Stimulated activated CD8-positive, alpha-beta memory T cell treated with anti-CD3 and anti-CD28 coated beads, Interleukin-12 subunit alpha, Interleukin-12 subunit beta, amount 100 ng/mL, for 24 hours (primary cell): ENCODE measurements around the gene CDYL2.
"Not testable (repeated sequence)": the region's sequence is repeated elsewhere in the genome, so short reads cannot be mapped to it uniquely, and the experiment has no call there.

Source experiments
- DNase-seq: peaks from one replicate; pipeline ENCODE4 v3.0.0-alpha.2; 2020; ENCODE audit errors: extremely low read depth

The CDYL2 gene

DNA sequence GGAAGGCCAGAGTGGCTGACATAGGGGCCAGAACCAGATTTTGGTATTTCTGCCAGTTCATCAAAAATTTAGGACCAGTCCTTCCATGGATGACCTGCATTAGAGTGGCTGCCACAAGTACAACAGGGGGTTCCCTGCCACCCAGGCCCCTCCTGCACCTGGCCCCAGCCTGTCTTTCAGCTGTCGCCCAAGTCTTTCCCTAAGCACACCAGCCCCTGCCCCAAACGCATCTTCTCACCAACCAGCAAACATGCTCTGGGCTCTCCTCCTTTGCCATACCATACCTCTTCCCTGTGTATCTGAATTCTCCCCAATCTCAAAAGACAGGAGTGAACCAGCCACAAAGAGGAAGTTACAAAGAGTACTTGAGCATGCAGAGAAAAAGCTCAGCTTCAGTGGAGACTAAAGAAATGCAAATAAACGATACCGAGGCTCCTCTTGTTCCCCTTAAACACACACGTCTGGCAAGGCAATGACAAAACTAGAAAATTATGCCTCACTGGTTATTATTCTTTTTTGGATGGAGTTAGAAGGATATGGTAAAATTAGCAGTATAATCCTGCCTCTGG, 133.0 kb downstream of the CDYL2 start:
- DNase-seq, result no peak

DNA sequence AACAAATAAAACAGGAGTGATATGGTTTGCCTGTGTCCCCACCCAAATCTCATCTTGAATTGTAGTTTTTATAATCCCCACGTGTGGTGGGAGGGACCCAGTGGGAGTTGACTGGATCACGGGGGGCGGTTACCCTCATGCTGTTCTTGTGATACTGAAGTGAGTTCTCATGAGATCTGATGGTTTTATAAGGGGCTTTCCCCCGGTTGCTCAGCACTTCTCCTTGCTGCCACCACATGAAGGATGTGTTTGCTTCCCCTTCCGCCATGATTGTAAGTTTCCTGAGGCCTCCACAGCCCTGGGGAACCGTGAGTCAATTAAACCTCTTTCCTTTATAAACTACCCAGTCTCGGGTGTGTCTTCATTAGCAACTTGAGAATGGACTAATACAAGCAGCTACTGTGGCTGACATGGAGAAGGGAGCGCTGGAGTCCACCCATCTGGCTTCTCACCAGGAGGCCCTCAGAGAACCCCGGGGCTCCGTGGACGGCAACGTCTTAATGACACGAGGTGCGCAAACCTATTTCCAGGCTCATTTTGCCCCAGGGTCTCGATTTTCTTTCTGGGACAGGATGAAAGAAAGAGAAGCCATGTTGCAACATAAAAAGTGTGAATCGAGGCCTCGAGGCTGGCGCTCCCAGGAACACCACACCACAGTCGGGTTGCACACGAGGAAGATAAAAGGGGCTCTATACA, 134.1 kb downstream of the CDYL2 start:
- no peak for DNase-seq

DNA sequence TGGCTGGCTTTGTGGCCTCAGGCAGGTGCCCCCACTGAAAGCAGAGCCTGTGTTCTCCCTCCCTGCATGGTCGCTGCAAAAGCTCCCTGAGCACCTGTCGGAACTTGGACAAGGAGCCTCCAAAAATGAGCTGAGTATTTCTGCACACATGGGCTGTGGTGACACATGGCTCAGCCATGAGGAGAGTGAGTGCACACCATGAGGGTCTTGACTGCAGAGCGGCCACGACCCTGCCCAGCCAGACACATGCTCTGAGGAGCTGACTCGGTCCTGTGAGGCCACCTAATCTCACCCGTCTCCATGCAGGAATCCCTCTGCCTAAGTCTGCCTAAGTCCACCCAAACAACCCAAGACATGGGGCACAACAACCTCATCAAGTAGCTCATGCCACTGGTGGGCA, 134.7 kb downstream of the CDYL2 start:
- no peak for DNase-seq

GRCh38 chr16:80667925-80668324, 136.5 kb downstream of the CDYL2 start:
- DNase-seq, result no peak

DNA sequence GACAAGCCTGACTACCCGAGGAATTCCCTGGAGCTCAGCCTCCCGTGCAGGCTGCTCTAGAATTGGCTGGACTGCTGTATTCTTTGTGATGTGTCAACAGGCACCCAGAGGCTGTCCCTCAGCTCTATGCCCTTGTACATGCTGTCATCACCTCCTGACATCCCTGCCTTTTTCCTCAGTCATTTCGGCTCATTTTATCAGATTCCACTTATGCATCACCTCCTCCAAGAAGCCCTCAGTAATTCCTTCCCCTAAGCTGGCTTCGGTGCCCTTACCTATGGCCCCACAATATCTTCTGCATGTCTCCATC, 137.2 kb downstream of the CDYL2 start:
- no peak for DNase-seq

DNA sequence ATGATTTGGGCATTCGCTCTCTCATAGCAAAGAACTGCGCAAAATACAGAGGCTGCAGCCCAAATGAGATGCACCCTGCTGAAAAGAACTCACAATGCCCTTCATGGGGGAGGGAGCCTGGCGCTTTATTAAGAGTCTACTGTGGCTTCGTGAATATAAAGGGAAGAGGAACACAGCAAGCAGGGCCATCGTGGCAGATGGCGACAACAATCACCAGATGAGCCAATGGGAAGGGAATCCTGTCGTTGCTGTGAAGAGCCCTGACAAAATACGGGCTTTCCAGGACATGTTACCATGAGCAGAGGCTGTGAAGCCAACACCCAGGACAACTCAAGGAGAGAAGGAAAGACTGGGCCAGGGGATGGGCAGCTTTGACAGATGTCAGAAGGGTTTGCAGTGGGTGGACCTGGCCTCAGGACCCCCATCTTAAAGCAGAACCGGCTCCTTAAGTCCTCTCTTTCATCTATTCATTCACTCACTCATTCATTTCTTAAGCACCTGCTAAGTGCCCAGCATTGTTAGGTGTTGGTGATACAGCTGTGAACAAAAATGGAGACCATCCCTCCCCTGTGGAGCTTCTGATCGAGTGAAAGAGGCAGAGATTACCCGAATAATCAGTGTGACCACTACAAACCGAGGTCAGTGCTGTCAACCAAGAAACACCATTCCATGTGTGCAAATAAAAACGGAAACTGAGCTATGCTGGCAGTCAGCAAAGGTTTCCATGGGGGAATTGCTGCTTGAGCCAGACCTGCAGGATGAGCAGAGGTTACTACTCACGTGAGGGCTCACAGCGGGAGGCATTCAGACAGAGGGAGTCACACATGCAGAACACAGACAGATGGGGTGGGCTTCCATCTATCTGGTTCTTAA, 137.8 kb downstream of the CDYL2 start:
- no peak for DNase-seq

GRCh38 chr16:80665356-80665755, 139.0 kb downstream of the CDYL2 start:
- no peak for DNase-seq

DNA sequence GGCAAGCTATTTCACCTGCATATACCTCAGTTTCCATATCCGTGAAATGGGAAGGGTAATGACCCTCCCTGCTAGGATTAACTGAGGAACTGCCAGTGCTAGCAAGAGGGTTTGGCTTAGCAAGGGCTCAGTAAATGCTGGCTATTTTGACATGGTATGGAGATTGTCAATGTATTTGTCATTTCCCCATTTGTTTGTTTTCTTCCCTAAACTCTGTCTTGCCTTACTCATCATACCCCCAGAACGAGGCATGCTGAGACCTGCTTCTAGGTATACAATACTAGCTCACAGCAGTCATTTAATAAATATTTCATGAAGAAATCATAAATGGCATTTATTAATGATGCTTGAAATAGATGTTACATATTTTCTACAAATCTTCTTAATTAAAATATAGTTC, 139.6 kb downstream of the CDYL2 start:
- DNase-seq, result no peak

DNA sequence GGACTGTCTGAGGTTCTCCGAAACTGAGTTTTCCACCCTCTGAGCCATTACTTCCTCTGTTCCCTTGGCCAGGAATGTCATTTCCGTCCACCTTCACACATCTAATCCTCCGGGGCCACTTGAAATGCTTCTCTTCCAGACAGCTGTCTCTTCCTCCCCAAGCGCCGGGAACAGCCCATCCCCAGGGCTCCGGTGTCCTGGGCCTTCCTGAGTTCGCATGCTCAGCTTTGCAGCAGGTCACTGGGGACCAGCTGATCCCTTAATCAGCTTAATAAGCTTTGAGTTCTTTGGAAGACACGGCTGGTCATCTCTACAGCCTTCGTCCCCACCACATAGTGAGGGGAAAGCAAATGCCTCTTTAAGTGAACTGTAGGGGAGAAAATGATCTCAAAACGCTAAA, 140.2 kb downstream of the CDYL2 start:
- no peak for DNase-seq

GRCh38 chr16:80663078-80663477, 141.3 kb downstream of the CDYL2 start:
- no peak for DNase-seq

DNA sequence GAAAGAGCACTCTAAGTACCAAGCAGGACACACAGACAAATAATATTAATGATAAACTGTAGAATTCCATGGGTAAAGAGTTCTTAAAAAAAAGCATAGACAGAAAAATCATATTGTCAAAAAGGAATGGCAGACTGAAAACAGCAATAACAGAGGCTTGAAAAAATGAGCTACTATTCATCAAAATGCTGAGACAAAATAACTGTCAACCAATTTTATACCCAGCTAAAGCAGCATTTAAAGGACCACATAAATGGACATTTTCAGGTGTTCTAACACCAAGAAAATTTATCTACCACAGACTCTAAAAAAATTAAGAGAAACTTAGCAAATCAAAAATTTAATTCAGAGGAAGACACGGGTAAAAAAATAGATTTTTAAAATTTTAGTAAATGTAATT, 144.5 kb downstream of the CDYL2 start:
- DNase-seq, result no peak

DNA sequence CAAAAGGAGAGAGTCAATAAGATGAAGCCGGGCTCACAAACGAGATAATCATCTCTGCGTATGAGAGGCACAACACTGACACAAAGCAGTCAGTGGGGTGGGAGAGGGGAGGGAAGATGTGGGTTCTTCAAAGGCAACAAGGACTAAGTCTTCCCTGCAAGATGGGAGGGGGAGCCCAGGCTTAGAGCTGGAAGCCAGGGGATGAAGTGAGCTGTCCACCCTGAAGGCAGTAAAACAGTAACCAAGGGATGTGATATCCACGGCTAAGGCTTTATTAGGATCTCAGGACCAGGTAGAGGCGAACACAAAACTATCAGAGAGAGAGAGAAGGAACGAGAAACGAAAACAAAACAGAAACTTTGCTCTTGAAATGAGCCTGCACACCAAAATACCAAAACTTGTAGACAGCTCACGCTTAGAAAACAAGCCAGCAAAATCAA, 147.7 kb downstream of the CDYL2 start:
- no peak for DNase-seq

GRCh38 chr16:80656161-80656560, 148.2 kb downstream of the CDYL2 start:
- no peak for DNase-seq

GRCh38 chr16:80655751-80656150, 148.6 kb downstream of the CDYL2 start:
- no peak for DNase-seq

DNA sequence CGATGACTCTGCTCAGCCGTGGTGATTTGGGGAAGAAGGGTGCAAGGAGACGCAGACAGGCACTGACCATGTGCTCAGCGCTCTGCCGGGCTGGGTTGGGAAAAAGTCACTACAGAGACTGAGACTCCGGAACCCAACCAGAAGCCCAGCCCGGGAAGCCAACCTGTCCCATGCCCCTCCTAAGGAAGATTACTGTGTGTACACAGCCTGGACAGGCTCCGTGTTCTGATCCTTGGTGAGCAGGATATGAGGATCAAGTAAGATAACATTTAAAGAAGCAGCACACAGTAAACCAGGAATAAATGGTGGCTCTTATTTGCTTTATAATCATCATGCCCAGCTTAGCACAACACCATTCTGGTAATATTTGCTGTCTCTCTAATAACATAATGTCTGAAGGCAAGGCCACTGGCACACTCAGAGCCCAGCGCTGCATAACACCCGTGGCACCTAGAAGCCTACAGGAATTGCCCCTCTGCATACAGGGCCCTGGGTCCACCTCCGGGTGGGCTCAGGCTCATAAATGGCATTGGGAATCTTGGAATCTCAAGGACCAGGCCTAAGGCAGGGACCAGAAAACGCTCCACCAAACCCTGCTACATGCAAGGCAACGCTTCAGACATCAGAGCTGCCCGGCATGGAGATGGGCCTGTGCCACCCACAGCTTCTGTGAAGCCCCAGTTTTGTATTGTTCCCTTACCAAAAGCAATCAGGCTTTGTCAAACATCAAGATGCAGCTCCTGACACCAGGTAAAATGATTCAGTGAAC, 150.1 kb downstream of the CDYL2 start:
- no peak for DNase-seq

- no peak for DNase-seq
These were observed 152.0 kb downstream of the CDYL2 start for GRCh38 chr16:80652441-80652840.

- not testable (repeated sequence) for DNase-seq
These were observed 154.1 kb downstream of the CDYL2 start for GRCh38 chr16:80650281-80650680.

GRCh38 chr16:80640316-80640715, 164.1 kb downstream of the CDYL2 start:
- no peak for DNase-seq

DNA sequence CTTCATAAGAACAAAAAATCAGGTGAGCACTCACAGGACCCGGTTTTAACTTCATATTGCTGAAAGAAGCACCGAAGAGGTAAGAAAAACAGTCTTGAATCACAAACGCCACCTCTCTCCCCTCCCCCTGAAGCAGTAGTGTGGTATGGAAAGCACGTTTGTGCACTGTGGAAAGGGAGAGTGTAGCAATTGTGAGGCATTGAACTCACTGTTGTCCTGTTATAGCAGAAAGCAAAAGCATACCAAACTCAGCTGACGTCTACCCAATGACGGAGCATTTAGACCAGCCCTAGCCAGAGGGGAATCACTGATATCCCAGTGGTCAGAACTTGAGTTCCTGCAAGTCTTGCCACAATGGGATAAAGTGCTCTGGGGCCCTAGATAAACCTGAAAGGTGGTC, 164.8 kb downstream of the CDYL2 start:
- no peak for DNase-seq

DNA sequence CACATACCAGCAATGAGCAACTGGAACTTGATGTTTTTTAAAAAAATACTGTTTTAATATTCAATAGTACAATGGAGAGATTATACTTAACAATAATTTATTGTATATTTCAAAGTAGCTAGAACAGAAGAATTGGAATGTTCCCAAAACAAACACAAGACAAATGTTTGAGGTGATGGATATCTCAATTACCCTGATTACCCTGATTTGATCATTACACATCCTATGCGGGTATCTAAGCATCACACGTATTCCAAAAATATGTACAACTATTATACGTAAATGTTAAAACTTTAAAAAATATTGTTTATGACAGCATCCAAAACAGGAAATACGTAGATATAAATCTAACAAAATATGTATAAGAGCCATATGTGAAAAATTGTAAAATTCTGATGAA, 166.8 kb downstream of the CDYL2 start:
- no peak for DNase-seq

DNA sequence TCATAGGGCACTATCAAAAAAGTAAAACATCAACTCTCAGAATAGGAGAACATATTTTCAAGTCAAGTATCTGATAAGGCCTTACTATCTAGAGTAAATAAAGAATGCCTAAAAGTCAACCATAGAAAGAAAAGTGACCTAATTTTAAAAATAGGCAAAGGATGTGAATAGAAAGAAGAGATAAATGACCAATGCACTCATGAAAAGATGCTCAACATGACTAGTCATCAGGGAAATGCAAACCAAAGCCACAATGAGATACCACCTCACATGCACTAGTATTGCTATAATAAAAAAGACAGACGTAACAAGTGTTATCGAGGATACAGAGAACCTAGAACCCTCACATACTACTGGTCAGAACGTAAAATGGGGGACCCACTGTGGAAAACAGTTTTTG, 172.8 kb downstream of the CDYL2 start:
- no peak for DNase-seq

GRCh38 chr16:80628254-80628653, 176.1 kb downstream of the CDYL2 start:
- no peak for DNase-seq
